Muscle of back (tissue), 11 donors: ENCODE results near the gene CHRD. TPM values are rescaled to one million over a fixed set of nuclear protein-coding genes. Genes with fewer than 3 reads are reported as not detected.
"Not testable (repeated sequence)": the region's sequence is repeated elsewhere in the genome, so short reads cannot be mapped to it uniquely, and the experiment has no call there.

Experiments
- DNase-seq, 3 donors: peaks; one replicate each; pipeline versions ENCODE4 v3.0.0 to v3.0.0-alpha.2; 2013
- polyA plus RNA-seq, 10 donors: library from polyadenylated mRNA; unstranded; fragments of 120-200 nt; gene quantifications; one replicate each; pipeline ENCODE4 v1.2.1, GENCODE V29; 2013; ENCODE audit not compliant: insufficient read length in 10 of 10

The CHRD gene
- polyA plus RNA-seq, 10 donors, result 15.8 to 21.5 (median 17.4) TPM

DNA sequence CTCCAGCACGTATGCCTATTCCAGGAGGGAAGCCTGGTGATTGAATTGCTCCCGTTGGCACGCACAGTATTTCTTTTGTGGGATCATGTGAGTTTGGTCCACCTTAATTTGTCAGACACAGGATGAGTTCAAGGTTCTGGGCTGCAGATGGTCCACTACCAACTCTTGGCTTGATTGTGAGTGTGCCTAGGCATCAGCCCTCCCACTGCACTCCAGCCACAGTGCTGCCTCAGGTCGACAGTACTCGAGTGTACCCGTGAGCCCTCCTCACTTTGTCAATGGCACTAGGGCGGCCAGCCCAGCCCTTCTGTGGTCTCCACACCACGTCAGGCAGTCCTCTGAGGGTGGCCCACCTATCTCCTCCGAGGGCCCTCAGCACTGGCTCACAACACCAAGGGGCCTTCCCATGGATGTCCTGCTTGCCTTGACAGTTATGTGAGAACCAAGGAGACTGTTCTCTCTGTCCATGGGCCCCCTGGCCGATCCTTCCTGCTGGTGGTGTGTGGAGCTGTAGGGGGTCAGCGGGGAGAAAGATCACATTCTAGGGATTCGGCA, 30.2 kb downstream of the CHRD start:
- DNase-seq, result no peak

- no peak for DNase-seq
Observed at GRCh38 chr3:184414418-184415202, 34.8 kb downstream of the CHRD start.

DNA sequence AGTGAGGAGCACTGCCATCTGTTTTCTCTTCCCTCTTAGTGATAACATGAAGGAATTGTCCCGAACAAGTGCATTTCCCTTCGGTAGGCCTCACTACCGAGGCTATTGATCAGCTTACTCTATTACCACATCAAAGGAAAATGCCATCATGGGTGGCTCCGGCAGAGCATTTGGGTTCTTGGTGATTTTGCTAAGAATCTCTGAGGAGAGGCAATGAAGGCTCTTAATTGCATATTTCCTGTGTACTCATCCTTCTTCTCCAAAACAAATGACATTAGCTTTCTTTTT, 35.3 kb downstream of the CHRD start:
- no peak for DNase-seq

- DNase-seq, result peak; percentile 36 to 63 (median 57)
Observed at GRCh38 chr3:184417619-184418327, 37.9 kb downstream of the CHRD start.

DNA sequence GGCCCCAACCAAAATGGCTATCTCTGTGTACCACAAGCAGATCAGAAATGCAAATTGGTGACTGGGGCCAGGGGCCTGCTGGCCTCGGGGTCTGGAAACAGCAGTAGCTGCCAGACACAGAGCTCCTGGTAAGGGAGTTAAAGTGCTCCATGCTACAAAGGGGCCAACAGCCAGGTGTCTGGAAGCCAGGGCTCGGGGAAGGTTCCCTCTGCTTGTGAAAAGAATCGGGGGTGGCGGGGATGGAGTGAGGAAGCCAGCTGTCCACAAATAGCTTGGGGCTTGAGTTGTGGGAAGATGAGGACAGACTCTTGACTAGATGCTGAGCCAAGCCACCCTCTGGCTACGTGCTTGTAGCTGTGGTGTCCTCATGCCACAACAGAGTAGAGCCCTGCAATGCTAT, 39.3 kb downstream of the CHRD start:
- no peak for DNase-seq

DNA sequence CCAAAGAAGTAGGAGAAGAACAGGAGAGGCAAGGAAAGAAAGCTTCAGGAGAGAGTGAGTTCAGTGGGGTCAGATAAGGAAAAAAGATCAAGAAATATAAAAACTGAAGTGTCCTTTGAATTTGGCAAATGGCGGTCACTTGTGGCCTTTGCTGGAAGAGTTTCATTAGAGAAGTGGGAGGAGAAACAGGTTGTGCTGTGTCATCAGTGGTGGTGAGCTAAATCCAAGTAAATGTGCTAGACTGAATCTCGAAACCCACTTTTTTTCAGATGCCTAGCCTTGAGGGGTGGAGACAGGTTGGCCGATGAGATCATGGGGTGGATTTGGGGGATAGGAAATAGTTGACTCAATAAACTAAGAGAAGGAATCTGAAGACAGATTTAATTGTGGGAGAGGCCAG, 43.7 kb downstream of the CHRD start:
- no peak for DNase-seq

DNA sequence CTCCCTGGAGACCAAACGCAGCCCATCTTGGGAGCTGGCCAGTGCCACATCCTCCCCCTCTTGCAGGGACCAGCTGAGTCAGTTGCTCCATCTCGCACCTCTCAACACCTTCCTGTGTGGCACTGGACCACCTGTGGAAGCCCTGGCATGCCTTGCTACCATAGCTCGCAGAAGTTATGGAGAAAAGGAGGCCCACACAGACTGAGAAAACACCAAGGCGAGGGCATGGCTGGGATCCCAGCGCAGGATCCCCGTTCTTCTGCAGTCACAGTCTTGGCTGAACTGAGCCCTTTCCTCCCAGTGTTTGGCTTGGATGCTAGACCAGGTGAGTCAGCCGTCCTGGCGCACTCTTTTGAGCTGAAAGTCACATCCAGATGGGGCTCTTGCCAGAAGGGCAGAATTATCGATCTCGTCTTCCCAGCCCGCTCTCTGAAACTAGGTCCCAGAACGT, 46.9 kb downstream of the CHRD start:
- DNase-seq, result no peak

GRCh38 chr3:184428561-184429175, 48.8 kb downstream of the CHRD start:
- DNase-seq, result peak in 1 of 3 donors; percentile 34

GRCh38 chr3:184429786-184430185, 49.9 kb downstream of the CHRD start:
- no peak for DNase-seq

DNA sequence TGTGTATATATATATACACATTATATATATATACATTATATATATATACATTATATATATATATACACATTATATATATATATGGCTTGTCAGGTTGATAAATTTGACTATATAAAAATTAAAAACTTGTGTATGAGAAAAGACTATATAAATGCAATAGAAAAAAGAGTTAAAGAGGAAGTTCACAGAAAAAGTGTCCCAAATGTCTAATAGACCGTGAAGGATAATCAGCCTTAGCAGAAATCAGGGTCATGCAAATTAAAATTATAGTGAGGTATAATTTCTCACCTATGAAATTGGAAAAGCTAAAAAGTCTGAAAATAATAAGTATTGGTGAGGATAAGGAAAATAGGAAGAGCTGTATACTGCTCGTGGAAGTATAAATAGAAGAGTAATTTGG, 51.1 kb downstream of the CHRD start:
- no peak for DNase-seq

DNA sequence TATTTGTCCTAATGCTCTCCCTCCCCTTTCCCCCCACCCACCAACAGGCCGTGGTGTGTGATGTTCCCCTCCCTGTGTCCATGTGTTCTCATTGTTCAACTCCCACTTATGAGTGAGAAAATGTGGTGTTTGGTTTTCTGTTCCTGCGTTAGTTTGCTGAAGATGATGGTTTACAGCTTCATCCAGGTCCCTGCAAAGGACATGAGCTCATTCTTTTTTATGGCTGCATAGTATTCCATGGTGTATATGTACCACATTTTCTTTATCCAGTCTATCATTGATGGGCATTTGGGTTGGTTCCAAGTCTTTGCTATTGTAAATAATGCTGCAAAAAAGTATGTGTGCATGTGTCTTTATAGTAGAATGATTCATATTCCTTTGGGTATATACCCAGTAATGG, 53.3 kb downstream of the CHRD start:
- DNase-seq, result not testable (repeated sequence)

GRCh38 chr3:184439096-184439495, 59.2 kb downstream of the CHRD start:
- no peak for DNase-seq

Other genes starting within 250 kb of the CHRD start
- 10 to 100 TPM; 30.4 to 42.6 (median 35.5) TPM for gene EIF2B5, start 244.7 kb upstream of the CHRD start, polyA plus RNA-seq
- 10 to 100 TPM; 67.8 to 98.1 (median 76.6) TPM for gene DVL3, start 224.7 kb upstream of the CHRD start, polyA plus RNA-seq
- 100 to 1,000 TPM; 185 to 233 (median 199) TPM for gene AP2M1, start 205.2 kb upstream of the CHRD start, polyA plus RNA-seq
- gene ABCF3, start 193.9 kb upstream of the CHRD start, polyA plus RNA-seq, result 10 to 100 TPM; 38.3 to 52.9 (median 44.8) TPM
- gene VWA5B2, start 150.5 kb upstream of the CHRD start, polyA plus RNA-seq, result under 1 TPM in 9 of 10 donors, not detected in 1; 0.24 to 0.84 (median 0.48) TPM
- 10 to 100 TPM; 19.3 to 25.0 (median 21.2) TPM for gene ALG3, start 131.1 kb upstream of the CHRD start, polyA plus RNA-seq
- gene EEF1AKMT4, start 130.4 kb upstream of the CHRD start, polyA plus RNA-seq, result 1 to 10 TPM in 8 of 10 donors, under 1 TPM in 2; 0.67 to 2.3 (median 1.5) TPM
- gene CAMK2N2, start 118.5 kb upstream of the CHRD start, polyA plus RNA-seq, result under 1 TPM in 4 of 10 donors, not detected in 6; 0.10 to 0.22 (median 0.13) TPM
- gene ECE2, start 104.0 kb upstream of the CHRD start, polyA plus RNA-seq, result under 1 TPM in 1 of 10 donors, not detected in 9; 0.16 TPM
- 100 to 1,000 TPM; 149 to 175 (median 165) TPM for gene PSMD2, start 80.8 kb upstream of the CHRD start, polyA plus RNA-seq
- 100 to 1,000 TPM; 155 to 234 (median 181) TPM for gene EIF4G1, start 65.4 kb upstream of the CHRD start, polyA plus RNA-seq
- gene FAM131A, start 42.5 kb upstream of the CHRD start, polyA plus RNA-seq, result 10 to 100 TPM in 7 of 10 donors, 1 to 10 TPM in 3; 8.4 to 13.3 (median 10.7) TPM
- 1 to 10 TPM; 2.4 to 5.9 (median 3.2) TPM for gene CLCN2, start 18.4 kb upstream of the CHRD start, polyA plus RNA-seq
- 10 to 100 TPM; 40.0 to 61.4 (median 43.8) TPM for gene POLR2H, start 18.3 kb upstream of the CHRD start, polyA plus RNA-seq
- 1 to 10 TPM; 1.1 to 2.1 (median 1.6) TPM for gene THPO, start 1.8 kb upstream of the CHRD start, polyA plus RNA-seq
- 10 to 100 TPM; 25.8 to 54.4 (median 32.4) TPM for gene EPHB3, start 181.7 kb downstream of the CHRD start, polyA plus RNA-seq